Upper lobe of left lung (tissue), 6 donors: ENCODE data around the gene EBF4. TPM values are rescaled to one million over a fixed set of nuclear protein-coding genes. Genes with fewer than 3 reads are reported as not detected.
A peak's percentile ranks its signal among the peaks of the same experiment; 100 is the strongest.

Experiments
- ATAC-seq, 2 donors: fragments of 200-7000 bp; cut with Tn5 transposase; one replicate each; pipeline ENCODE4 v1.9.1; 2022; ENCODE audit warnings: mild to moderate bottlenecking in 2 of 2, moderate library complexity in 2 of 2; ENCODE audit not compliant: low FRiP score in 2 of 2
- DNase-seq, 2 donors: peaks; one replicate each; pipeline ENCODE4 v3.0.0-alpha.2; 2019 to 2020
- H3K27ac ChIP-seq, 4 donors: fragments of 200-600 bp; sonication (generic); one replicate each; pipeline ENCODE4 v1.5.1; 2016 to 2019
- H3K27me3 ChIP-seq, 4 donors: fragments of 200-600 bp; sonication (generic); one replicate each; pipeline ENCODE4 v1.5.1; 2017 to 2019
- H3K36me3 ChIP-seq, 4 donors: fragments of 200-600 bp; sonication (generic); one replicate each; pipeline ENCODE4 v1.5.1; 2016 to 2019
- H3K4me1 ChIP-seq, 4 donors: fragments of 200-600 bp; sonication (generic); one replicate each; pipeline ENCODE4 v1.5.1; 2018 to 2019
- H3K4me3 ChIP-seq, 4 donors: fragments of 200-600 bp; sonication (generic); one replicate each; pipeline ENCODE4 v1.5.1; 2017 to 2019; ENCODE audit warnings: mild to moderate bottlenecking in 2 of 4, moderate library complexity in 1 of 4
- H3K9me3 ChIP-seq, 4 donors: fragments of 200-600 bp; sonication (generic); one replicate each; pipeline ENCODE4 v1.5.1; 2018 to 2019
- CTCF ChIP-seq, 6 experiments: fragments of 450-650 bp in 4 of 6; fragments of 200-600 bp in 2 of 6; sonication (generic) in 2 of 6; IDR thresholded peaks; one replicate each; pipeline ENCODE4 v1.5.1; 2016 to 2019; ENCODE audit warnings: antibody characterized with exemption in 6 of 6
- EP300 ChIP-seq, 4 donors: sonication (generic); formaldehyde crosslinking; IDR thresholded peaks; one replicate each; pipeline ENCODE4 v1.5.1; 2017; ENCODE audit warnings: antibody characterized with exemption in 4 of 4, control low read depth in 2 of 4
- POLR2A ChIP-seq, 4 donors: fragments of 450-650 bp; IDR thresholded peaks; one replicate each; pipeline ENCODE4 v1.5.1; 2016 to 2017; ENCODE audit warnings: antibody characterized with exemption in 4 of 4, mild to moderate bottlenecking in 2 of 4
- POLR2AphosphoS5 ChIP-seq, 2 donors: sonication (generic); formaldehyde crosslinking; IDR thresholded peaks; one replicate each; pipeline ENCODE4 v1.5.1; 2017; ENCODE audit warnings: antibody characterized with exemption in 2 of 2
- WGBS, 2 donors: methylation state at CpG; one replicate each; pipeline ENCODE4 v1.1.5; 2017 to 2018; 5-methylcytosine and 5-hydroxymethylcytosine counted together
- total RNA-seq, 6 donors: library from RNA; depleted of rRNA in 4 of 6; stranded (reverse); fragments of >200 nt in 4 of 6; gene quantifications; one replicate each; pipeline versions ENCODE4 v1.1.0 to v1.2.1, GENCODE V29; 2016 to 2021
- donor health status: DM: no; HTN: no; CAD: no; lungs with moderate emphysema.
- donor health status: DM: no; HTN: yes; CAD: no; lungs with severe emphysema.

Gene EBF4
- total RNA-seq: 10 to 100 TPM in 5 of 6 donors, 1 to 10 TPM in 1; 7.8 to 23.7 (median 12.9) TPM

GRCh38 chr20:2692036-2692885 lies at the start of gene EBF4:
TSS of gene EBF4 (plus strand) at chr20:2692780. CDS start at chr20:2693646, 866 bp downstream.
- Histone ChIP-seq H3K4me3 (peak within 1 kb of the TSS; percentile 52 to 64 (median 58)), H3K27me3 (peaks cover 0 to 14% (median 4%) of the 10 kb centered on the region in 4 donors), H3K27ac (peak within 1 kb of the TSS; percentile 73 to 90 (median 84)), H3K4me1 (peaks cover 9 to 28% (median 16%) of the 10 kb centered on the region in 4 donors), H3K9me3 (no peaks in the 10 kb centered on the region), H3K36me3 (no peaks in the 10 kb centered on the region)
- 8 to 9% methylated on average over 30 to 40 of the region's 106 CpGs for WGBS, 2 donors
- peak in 1 of 2 donors; percentile 68 for ATAC-seq
- DNase-seq: peak; percentile 42 to 92
- TF ChIP-seq POLR2AphosphoS5 (IDR thresholded peaks at IDR 0.05): peak in 1 of 2 donors; percentile 21
- TF ChIP-seq POLR2A (IDR thresholded peaks at IDR 0.05): peak in 3 of 4 donors; percentile 40 to 63 (median 44)
- no peak for TF ChIP-seq EP300 (IDR thresholded peaks at IDR 0.05)

GRCh38 chr20:2643708-2644107 lies 48.9 kb upstream of the EBF4 start:
- H3K4me1 ChIP-seq: peaks cover 0 to 7% (median 0%) of the 10 kb centered on the region in 4 donors
- H3K4me3 ChIP-seq: no peak overlapping the region
- H3K36me3 ChIP-seq: no peaks in the 10 kb centered on the region
- WGBS, 2 donors: 54 to 100% methylated on average over 1 of the region's 1 CpG
- DNase-seq: no peak
- TF ChIP-seq CTCF (IDR thresholded peaks at IDR 0.05): no peak
- no peak for TF ChIP-seq POLR2A (IDR thresholded peaks at IDR 0.05)
- TF ChIP-seq EP300 (IDR thresholded peaks at IDR 0.05): no peak
- no peak for TF ChIP-seq POLR2AphosphoS5 (IDR thresholded peaks at IDR 0.05)
- no peak overlapping the region for H3K27ac ChIP-seq
- no peaks in the 10 kb centered on the region for H3K9me3 ChIP-seq
- ATAC-seq: no peak
- H3K27me3 ChIP-seq: no peaks in the 10 kb centered on the region

- Histone ChIP-seq H3K27me3 (no peaks in the 10 kb centered on the region), H3K4me3 (peak within 1 kb of the TSS; percentile 66 to 100 (median 92)), H3K36me3 (peaks cover 25 to 33% (median 31%) of the 10 kb centered on the region in 4 donors), H3K27ac (peak within 1 kb of the TSS; percentile 75 to 89 (median 86)), H3K4me1 (peaks cover 15 to 32% (median 19%) of the 10 kb centered on the region in 4 donors), H3K9me3 (no peaks in the 10 kb centered on the region)
- DNase-seq (peak; percentile 91 to 98), ATAC-seq (peak; percentile 98 to 99)
- TF ChIP-seq POLR2A (IDR thresholded peaks at IDR 0.05): peak in 3 of 4 donors; percentile 70 to 87 (median 78)
- TF ChIP-seq POLR2AphosphoS5 (IDR thresholded peaks at IDR 0.05): peak; percentile 75 to 88
- peak in 1 of 4 donors; percentile 20 for TF ChIP-seq EP300 (IDR thresholded peaks at IDR 0.05)
- TF ChIP-seq CTCF (IDR thresholded peaks at IDR 0.05): no peak
- WGBS, 2 donors: 0% methylated on average over 15 to 30 of the region's 101 CpGs
Measured at GRCh38 chr20:2651772-2652723, 40.5 kb upstream of the EBF4 start, which contains the start of gene NOP56. TSS of gene NOP56 (plus strand) at chr20:2652632. CDS start at chr20:2652661, 29 bp downstream.

GRCh38 chr20:2652724-2653555 lies 39.6 kb upstream of the EBF4 start:
- 1 to 2% methylated on average over 8 to 43 of the region's 56 CpGs for WGBS, 2 donors

More at GRCh38 chr20:2652724-2653555, 39.6 kb upstream of the EBF4 start:
- Histone ChIP-seq H3K27ac (peak overlapping the region; percentile 75 to 89 (median 86)), H3K27me3 (no peaks in the 10 kb centered on the region), H3K4me1 (peaks cover 15 to 30% (median 19%) of the 10 kb centered on the region in 4 donors), H3K36me3 (peaks cover 30 to 42% (median 39%) of the 10 kb centered on the region in 4 donors), H3K9me3 (no peaks in the 10 kb centered on the region), H3K4me3 (peak overlapping the region; percentile 66 to 100 (median 92))
- TF ChIP-seq EP300 (IDR thresholded peaks at IDR 0.05) (no peak), CTCF (IDR thresholded peaks at IDR 0.05) (no peak), POLR2A (IDR thresholded peaks at IDR 0.05) (peak in 1 of 4 donors; percentile 1), POLR2AphosphoS5 (IDR thresholded peaks at IDR 0.05) (no peak)
- ATAC-seq (peak; percentile 52 to 80), DNase-seq (no peak)
